Upper lobe of left lung (tissue), 6 donors: ENCODE data around the gene HASPIN. TPM values are rescaled to one million over a fixed set of nuclear protein-coding genes. Genes with fewer than 3 reads are reported as not detected.
"Not testable (repeated sequence)": the region's sequence is repeated elsewhere in the genome, so short reads cannot be mapped to it uniquely, and the experiment has no call there.

Source experiments
- ATAC-seq, 2 donors: fragments of 200-7000 bp; cut with Tn5 transposase; one replicate each; pipeline ENCODE4 v1.9.1; 2022; ENCODE audit warnings: mild to moderate bottlenecking in 2 of 2, moderate library complexity in 2 of 2; ENCODE audit not compliant: low FRiP score in 2 of 2
- DNase-seq, 2 donors: peaks; one replicate each; pipeline ENCODE4 v3.0.0-alpha.2; 2019 to 2020
- H3K27ac ChIP-seq, 4 donors: fragments of 200-600 bp; sonication (generic); one replicate each; pipeline ENCODE4 v1.5.1; 2016 to 2019
- H3K27me3 ChIP-seq, 4 donors: fragments of 200-600 bp; sonication (generic); one replicate each; pipeline ENCODE4 v1.5.1; 2017 to 2019
- H3K36me3 ChIP-seq, 4 donors: fragments of 200-600 bp; sonication (generic); one replicate each; pipeline ENCODE4 v1.5.1; 2016 to 2019
- H3K4me1 ChIP-seq, 4 donors: fragments of 200-600 bp; sonication (generic); one replicate each; pipeline ENCODE4 v1.5.1; 2018 to 2019
- H3K4me3 ChIP-seq, 4 donors: fragments of 200-600 bp; sonication (generic); one replicate each; pipeline ENCODE4 v1.5.1; 2017 to 2019; ENCODE audit warnings: mild to moderate bottlenecking in 2 of 4, moderate library complexity in 1 of 4
- H3K9me3 ChIP-seq, 4 donors: fragments of 200-600 bp; sonication (generic); one replicate each; pipeline ENCODE4 v1.5.1; 2018 to 2019
- CTCF ChIP-seq, 6 experiments: fragments of 450-650 bp in 4 of 6; fragments of 200-600 bp in 2 of 6; sonication (generic) in 2 of 6; IDR thresholded peaks; one replicate each; pipeline ENCODE4 v1.5.1; 2016 to 2019; ENCODE audit warnings: antibody characterized with exemption in 6 of 6
- EP300 ChIP-seq, 4 donors: sonication (generic); formaldehyde crosslinking; IDR thresholded peaks; one replicate each; pipeline ENCODE4 v1.5.1; 2017; ENCODE audit warnings: antibody characterized with exemption in 4 of 4, control low read depth in 2 of 4
- POLR2A ChIP-seq, 4 donors: fragments of 450-650 bp; IDR thresholded peaks; one replicate each; pipeline ENCODE4 v1.5.1; 2016 to 2017; ENCODE audit warnings: antibody characterized with exemption in 4 of 4, mild to moderate bottlenecking in 2 of 4
- POLR2AphosphoS5 ChIP-seq, 2 donors: sonication (generic); formaldehyde crosslinking; IDR thresholded peaks; one replicate each; pipeline ENCODE4 v1.5.1; 2017; ENCODE audit warnings: antibody characterized with exemption in 2 of 2
- WGBS, 2 donors: methylation state at CpG; one replicate each; pipeline ENCODE4 v1.1.5; 2017 to 2018; 5-methylcytosine and 5-hydroxymethylcytosine counted together
- total RNA-seq, 6 donors: library from RNA; depleted of rRNA in 4 of 6; stranded (reverse); fragments of >200 nt in 4 of 6; gene quantifications; one replicate each; pipeline versions ENCODE4 v1.1.0 to v1.2.1, GENCODE V29; 2016 to 2021
- donor health status: DM: no; HTN: no; CAD: no; lungs with moderate emphysema.
- donor health status: DM: no; HTN: yes; CAD: no; lungs with severe emphysema.

Gene HASPIN
- total RNA-seq, 6 donors from 2014 or later, result 0.49 to 1.7 (median 0.81) TPM; not detected in 2

GRCh38 chr17:3699951-3700350 lies 23.8 kb upstream of the HASPIN start:
- H3K4me1 ChIP-seq, result peaks cover 13 to 21% (median 17%) of the 10 kb centered on the region in 4 donors
- H3K4me3 ChIP-seq, result no peak overlapping the region
- TF ChIP-seq EP300 (IDR thresholded peaks at IDR 0.05) (no peak), POLR2A (IDR thresholded peaks at IDR 0.05) (no peak), POLR2AphosphoS5 (IDR thresholded peaks at IDR 0.05) (no peak), CTCF (IDR thresholded peaks at IDR 0.05) (no peak)
- peaks cover 0 to 10% (median 5%) of the 10 kb centered on the region in 4 donors for H3K9me3 ChIP-seq
- H3K27ac ChIP-seq, result no peak overlapping the region
- DNase-seq (no peak), ATAC-seq (no peak)
- no peaks in the 10 kb centered on the region for H3K36me3 ChIP-seq
- peaks cover 0 to 16% (median 7%) of the 10 kb centered on the region in 4 donors for H3K27me3 ChIP-seq
- WGBS, 2 donors, result 90 to 93% methylated on average over 4 of the region's 4 CpGs

GRCh38 chr17:3702041-3702539 lies 21.6 kb upstream of the HASPIN start:
- H3K4me1 ChIP-seq, H3K27me3 ChIP-seq, H3K36me3 ChIP-seq, H3K4me3 ChIP-seq, DNase-seq, H3K27ac ChIP-seq, ATAC-seq: not testable (repeated sequence)
- H3K9me3 ChIP-seq, result peaks cover 0 to 10% (median 5%) of the 10 kb centered on the region in 4 donors
- WGBS, 2 donors, result 86 to 92% methylated on average over 6 to 7 of the region's 7 CpGs

GRCh38 chr17:3704931-3705717 lies 18.6 kb upstream of the HASPIN start:
- TF ChIP-seq POLR2A (IDR thresholded peaks at IDR 0.05) (no peak), POLR2AphosphoS5 (IDR thresholded peaks at IDR 0.05) (no peak), CTCF (IDR thresholded peaks at IDR 0.05) (no peak)
- no peak for ATAC-seq
- Histone ChIP-seq H3K4me1 (peaks cover 0 to 3% (median 0%) of the 10 kb centered on the region in 4 donors), H3K27me3 (no peaks in the 10 kb centered on the region), H3K4me3 (no peak overlapping the region), H3K27ac (no peak overlapping the region), H3K9me3 (no peaks in the 10 kb centered on the region), H3K36me3 (no peaks in the 10 kb centered on the region)
- no peak for DNase-seq
- WGBS, 2 donors, result 86 to 89% methylated on average over 20 of the region's 20 CpGs

GRCh38 chr17:3705718-3705984 lies 18.1 kb upstream of the HASPIN start:
- not testable (repeated sequence) for DNase-seq, H3K9me3 ChIP-seq, H3K36me3 ChIP-seq, H3K27ac ChIP-seq, H3K4me1 ChIP-seq, ATAC-seq, H3K4me3 ChIP-seq, H3K27me3 ChIP-seq
- 93 to 96% methylated on average over 1 of the region's 1 CpG for WGBS, 2 donors

- DNase-seq (no peak), ATAC-seq (no peak)
- no peak overlapping the region for H3K27ac ChIP-seq
- peaks cover 0 to 10% (median 2%) of the 10 kb centered on the region in 4 donors for H3K4me1 ChIP-seq
- H3K36me3 ChIP-seq, result peaks cover 0 to 15% (median 7%) of the 10 kb centered on the region in 4 donors
- TF ChIP-seq POLR2A (IDR thresholded peaks at IDR 0.05), result no peak
- no peak for TF ChIP-seq POLR2AphosphoS5 (IDR thresholded peaks at IDR 0.05)
- TF ChIP-seq CTCF (IDR thresholded peaks at IDR 0.05), result no peak
- no peak for TF ChIP-seq EP300 (IDR thresholded peaks at IDR 0.05)
- H3K9me3 ChIP-seq, result no peaks in the 10 kb centered on the region
- no peak overlapping the region for H3K4me3 ChIP-seq
- 51 to 60% methylated on average over 3 of the region's 3 CpGs for WGBS, 2 donors
- H3K27me3 ChIP-seq, result no peaks in the 10 kb centered on the region
Observed at GRCh38 chr17:3708366-3708765, 15.3 kb upstream of the HASPIN start.

- WGBS, 2 donors, result 45 to 66% methylated on average over 5 of the region's 5 CpGs
- H3K4me1 ChIP-seq, result peaks cover 0 to 10% (median 2%) of the 10 kb centered on the region in 4 donors
- DNase-seq, result peak in 1 of 2 donors; percentile 52
- no peak for TF ChIP-seq CTCF (IDR thresholded peaks at IDR 0.05)
- TF ChIP-seq POLR2AphosphoS5 (IDR thresholded peaks at IDR 0.05), result peak in 1 of 2 donors; percentile 24
- TF ChIP-seq EP300 (IDR thresholded peaks at IDR 0.05), result no peak
- peak in 1 of 4 donors; percentile 10 for TF ChIP-seq POLR2A (IDR thresholded peaks at IDR 0.05)
- no peak overlapping the region for H3K4me3 ChIP-seq
- peak overlapping the region in 1 of 4 donors; percentile 7 for H3K27ac ChIP-seq
- H3K36me3 ChIP-seq, result peaks cover 13 to 40% (median 29%) of the 10 kb centered on the region in 4 donors
- peak; percentile 43 to 66 for ATAC-seq
- H3K27me3 ChIP-seq, result no peaks in the 10 kb centered on the region
- H3K9me3 ChIP-seq, result no peaks in the 10 kb centered on the region
Observed at GRCh38 chr17:3710951-3711383, 12.7 kb upstream of the HASPIN start.
